Measurements from ENCODE around the gene HEMGN. TPM values are rescaled to one million over a fixed set of nuclear protein-coding genes. Genes with fewer than 3 reads are reported as not detected.

Gene HEMGN
- total and polyA plus RNA-seq, 2 experiments from 2014 or later = not detected

GRCh38 chr9:97891736-97892135, 46.2 kb downstream of the HEMGN start:
- H3K27me3 ChIP-seq = peaks cover 28% of the 10 kb centered on the region
- H3K4me3 ChIP-seq = no peak overlapping the region
- no peaks in the 10 kb centered on the region for H3K9me3 ChIP-seq (ENCODE audit: low read depth)
- TF ChIP-seq CTCF (IDR thresholded peaks at IDR 0.05; ENCODE audit: low read depth, low read length) = no peak
- no peaks in the 10 kb centered on the region for H3K4me1 ChIP-seq (ENCODE audit: low read depth)
- no peak overlapping the region for H3K27ac ChIP-seq
- H3K36me3 ChIP-seq = no peaks in the 10 kb centered on the region
- peak in 1 of 2 donors; percentile 27 for DNase-seq (ENCODE audit: low read depth in 1 of 2, low spot score in 1 of 2)

DNA sequence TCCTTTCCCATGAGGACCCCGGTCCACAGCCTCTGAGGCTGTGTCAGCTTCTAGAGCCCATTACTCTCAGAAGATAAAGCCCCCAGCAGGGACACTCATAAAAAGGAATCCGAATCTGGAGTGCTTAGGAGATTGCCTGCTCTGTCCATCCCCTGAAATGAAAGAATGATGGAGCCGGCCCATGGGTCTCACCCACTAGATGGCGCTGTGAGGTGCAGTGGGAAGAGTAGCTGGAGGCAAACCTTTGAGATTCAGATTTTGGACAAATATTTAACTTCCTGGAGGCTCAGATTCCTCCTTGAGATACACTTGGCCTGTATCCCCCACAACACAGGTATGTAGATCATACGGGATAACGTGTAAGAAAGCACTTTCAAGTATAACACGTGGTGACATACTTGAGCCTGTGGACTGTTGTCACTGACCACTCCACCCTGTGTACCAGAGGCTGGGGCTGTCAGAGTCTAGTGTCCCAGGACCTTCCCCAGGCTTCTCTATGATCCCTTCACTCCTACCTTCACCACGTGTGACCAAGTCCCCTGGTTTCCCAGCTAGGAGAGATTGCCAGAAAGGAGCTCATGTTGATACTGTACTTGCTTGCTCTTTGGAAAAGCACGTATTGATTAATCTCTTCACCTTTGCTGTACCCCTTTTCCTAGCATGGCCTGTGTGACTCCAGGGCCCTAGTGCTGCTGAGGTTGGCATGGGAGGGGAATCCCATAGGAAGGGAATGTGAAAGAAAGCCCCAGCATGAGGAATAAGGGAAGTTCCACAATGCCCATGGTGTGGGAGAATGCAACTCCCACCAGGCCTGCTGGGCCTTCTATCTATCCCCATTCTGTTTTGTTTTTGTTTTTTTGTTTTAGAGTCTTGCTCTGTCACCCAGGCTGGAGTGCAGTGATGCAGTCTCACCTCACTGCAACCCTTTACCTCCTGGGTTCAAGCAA, 47.8 kb downstream of the HEMGN start:
- TF ChIP-seq CTCF (IDR thresholded peaks at IDR 0.05; ENCODE audit: low read depth, low read length) = peak; percentile 86

DNA sequence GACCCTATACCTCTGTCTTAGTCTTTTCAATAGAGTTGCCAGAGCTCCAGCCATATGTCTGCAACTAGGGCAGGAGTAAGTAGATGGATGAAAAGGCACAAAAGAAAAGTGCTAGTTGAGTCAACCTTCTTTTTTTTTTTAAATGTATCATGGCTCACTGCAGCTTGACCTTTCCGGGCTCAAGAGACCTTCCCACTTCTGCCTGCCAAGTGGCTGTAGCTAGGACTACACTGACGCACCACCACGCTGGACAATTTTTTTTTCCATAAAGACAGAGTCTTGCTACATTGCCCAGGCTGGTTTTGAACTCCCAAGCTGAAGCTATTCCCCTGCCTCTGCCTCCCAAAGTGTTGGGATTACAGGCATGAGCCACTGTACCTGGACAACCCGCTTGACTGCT, 57.6 kb downstream of the HEMGN start:
- no peak overlapping the region for H3K27ac ChIP-seq
- H3K36me3 ChIP-seq = no peaks in the 10 kb centered on the region
- no peaks in the 10 kb centered on the region for H3K9me3 ChIP-seq (ENCODE audit: low read depth)
- no peak for TF ChIP-seq CTCF (IDR thresholded peaks at IDR 0.05; ENCODE audit: low read depth, low read length)
- H3K4me3 ChIP-seq = no peak overlapping the region
- peak in 1 of 2 donors; percentile 42 for DNase-seq (ENCODE audit: low read depth in 1 of 2, low spot score in 1 of 2)
- no peaks in the 10 kb centered on the region for H3K4me1 ChIP-seq (ENCODE audit: low read depth)
- H3K27me3 ChIP-seq = peaks cover 50% of the 10 kb centered on the region

More for the DNA sequence above, 47.8 kb downstream of the HEMGN start:
- no peak overlapping the region for H3K4me3 ChIP-seq
- H3K27ac ChIP-seq = no peak overlapping the region
- DNase-seq (ENCODE audit: low read depth in 1 of 2, low spot score in 1 of 2) = peak; percentile 25 to 41
- H3K9me3 ChIP-seq (ENCODE audit: low read depth) = no peaks in the 10 kb centered on the region
- peaks cover 36% of the 10 kb centered on the region for H3K27me3 ChIP-seq
- H3K36me3 ChIP-seq = no peaks in the 10 kb centered on the region
- no peaks in the 10 kb centered on the region for H3K4me1 ChIP-seq (ENCODE audit: low read depth)

Other genes with a start within 250 kb of the HEMGN start
- 16.0 and 21.1 TPM in 2 replicates for gene XPA, start 240.8 kb downstream of the HEMGN start, total RNA-seq
- 29.2 and 31.5 TPM in 2 replicates for gene XPA, start 240.8 kb downstream of the HEMGN start, polyA plus RNA-seq
- not detected in 2 replicates for gene FOXE1, start 84.9 kb downstream of the HEMGN start, total RNA-seq
- gene FOXE1, start 84.9 kb downstream of the HEMGN start, polyA plus RNA-seq = not detected in 2 replicates
- 9.1 and 13.2 TPM in 2 replicates for gene TRMO, start 15.7 kb downstream of the HEMGN start, total RNA-seq
- 4.5 and 8.2 TPM in 2 replicates for gene TRMO, start 15.7 kb downstream of the HEMGN start, polyA plus RNA-seq
- 10.6 and 27.2 TPM in 2 replicates for gene ANP32B, start 45.2 kb upstream of the HEMGN start, total RNA-seq
- gene ANP32B, start 45.2 kb upstream of the HEMGN start, polyA plus RNA-seq = 77.5 and 102 TPM in 2 replicates
- gene NANS, start 118.6 kb upstream of the HEMGN start, total RNA-seq = 49.4 and 68.7 TPM in 2 replicates
- 55.3 and 95.4 TPM in 2 replicates for gene NANS, start 118.6 kb upstream of the HEMGN start, polyA plus RNA-seq
- 1.3 and 1.5 TPM in 2 replicates for gene TRIM14, start 181.1 kb upstream of the HEMGN start, total RNA-seq
- gene TRIM14, start 181.1 kb upstream of the HEMGN start, polyA plus RNA-seq = 0.57 and 4.4 TPM in 2 replicates

Data from cardiac muscle cell (in vitro differentiated cells and primary cell).